ENCODE measurements around the gene KCNJ10. TPM values are rescaled to one million over a fixed set of nuclear protein-coding genes. Genes with fewer than 3 reads are reported as not detected.

KCNJ10 gene
- total RNA-seq, 1 donor from 2014 or later, result not detected

DNA sequence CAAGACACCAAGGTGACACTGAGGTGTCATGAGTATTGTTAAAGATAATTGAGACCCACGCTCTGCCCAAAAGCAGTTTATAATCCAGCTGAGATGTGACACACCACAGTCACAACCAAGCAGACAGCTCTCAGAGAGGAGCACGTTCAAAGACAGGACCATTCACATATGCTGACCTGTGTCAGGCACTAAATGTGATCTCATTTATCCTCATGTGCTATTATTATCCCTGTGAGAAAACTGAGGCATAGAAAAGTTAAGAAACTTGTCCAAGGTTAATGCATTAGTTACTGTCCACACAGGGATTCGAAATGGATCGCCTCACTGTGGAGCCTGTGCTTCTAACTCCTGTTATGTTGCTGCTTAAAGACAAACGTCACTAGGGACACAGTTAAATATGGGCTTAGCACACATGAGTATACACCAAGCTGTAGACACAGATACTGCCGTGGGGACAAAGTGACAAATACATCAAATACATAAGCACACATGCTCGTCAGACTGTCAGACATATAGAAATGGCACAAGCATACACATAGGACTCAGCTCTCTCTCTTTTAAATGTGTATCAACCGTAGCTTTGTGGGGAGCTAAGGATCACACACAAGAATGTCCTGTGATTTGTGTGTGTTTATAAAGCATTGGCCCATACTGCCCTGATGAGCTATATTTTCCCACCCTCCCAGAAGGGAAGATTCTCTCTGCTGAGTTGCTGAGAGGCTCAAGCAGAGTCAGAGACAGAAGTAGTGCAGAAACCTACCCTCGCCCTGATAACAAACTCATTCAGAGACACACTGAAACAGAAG, 32.0 kb upstream of the KCNJ10 start:
- no peak for ATAC-seq
- DNase-seq, result no peak
- intact Hi-C loops (cut with micrococcal nuclease), result loop anchor here (10.0 kb wide), 1 partner anchor 93 kb away; the partner anchor contains the start of gene CASQ1

DNA sequence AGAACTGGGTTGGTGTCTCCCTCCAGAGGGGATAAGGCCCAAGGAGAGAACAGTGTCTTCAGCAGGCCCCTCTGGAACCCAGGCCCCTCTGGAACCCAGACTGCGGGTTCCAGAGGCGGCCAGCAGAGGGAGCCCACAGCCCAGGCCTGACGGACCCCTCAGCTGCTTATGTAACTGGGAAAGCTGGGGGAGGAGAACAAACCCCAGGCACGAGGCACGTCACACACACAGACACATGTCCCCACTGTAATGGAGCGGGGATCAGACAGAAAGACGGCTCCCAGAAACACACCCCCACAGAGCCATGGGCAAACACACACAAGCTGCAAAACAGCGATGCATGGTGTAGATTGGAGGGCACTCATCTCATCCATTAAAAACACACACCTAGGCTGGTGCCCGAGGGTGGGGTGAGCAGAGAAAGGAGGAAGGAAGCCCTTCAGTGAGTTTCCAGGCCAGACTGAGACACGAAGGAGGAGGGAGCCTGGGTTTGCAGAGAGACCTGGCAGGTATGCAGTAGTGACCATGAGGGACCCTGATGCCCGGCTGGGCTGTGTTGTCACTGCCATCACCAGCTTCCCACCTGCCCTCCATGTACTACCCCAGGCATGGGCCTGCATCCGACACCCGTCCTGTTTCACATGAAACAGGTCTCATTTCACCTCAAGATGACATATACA, 31.2 kb upstream of the KCNJ10 start:
- intact Hi-C loops (cut with micrococcal nuclease), result loop anchor here (10.0 kb wide), 1 partner anchor 94 kb away; the partner anchor contains the start of gene CASQ1
- peak; percentile 89 for DNase-seq
- ATAC-seq, result peak; percentile 46

DNA sequence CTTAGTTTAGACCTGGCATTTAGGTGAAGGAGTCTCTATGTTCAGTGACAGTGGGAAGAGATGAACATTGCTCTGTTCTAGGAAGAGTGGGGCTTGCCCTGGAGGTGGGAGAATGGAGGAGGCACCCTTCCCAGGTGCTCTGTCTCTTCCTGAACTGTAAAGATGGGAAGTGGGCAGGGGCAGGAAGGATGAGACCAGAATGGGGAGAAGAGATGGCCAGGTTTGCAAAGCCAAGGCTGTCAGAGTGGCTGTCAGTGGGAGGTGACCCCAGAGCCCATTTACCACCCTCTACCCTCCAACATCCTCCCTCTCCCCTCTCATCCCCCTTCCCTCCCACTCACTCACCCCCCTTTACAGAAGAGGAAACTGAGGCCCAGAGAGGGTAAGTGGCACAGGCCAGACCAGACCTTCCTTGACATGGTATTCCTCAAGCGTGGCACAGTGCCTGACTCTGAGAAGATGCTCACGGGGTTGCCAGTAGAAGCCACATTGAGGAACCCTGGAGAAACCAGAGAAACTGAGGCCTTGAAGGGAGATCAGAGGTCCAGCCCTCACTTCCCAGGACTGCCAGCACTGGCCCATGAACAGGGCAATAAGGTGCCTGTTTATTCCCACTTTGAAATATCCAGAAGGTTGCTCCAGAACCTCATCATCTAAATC, 29.9 kb upstream of the KCNJ10 start:
- ATAC-seq (no peak), DNase-seq (no peak)
- intact Hi-C loops (cut with micrococcal nuclease), result loop anchor here (10.0 kb wide), 1 partner anchor 95 kb away; the partner anchor contains the start of gene CASQ1

DNA sequence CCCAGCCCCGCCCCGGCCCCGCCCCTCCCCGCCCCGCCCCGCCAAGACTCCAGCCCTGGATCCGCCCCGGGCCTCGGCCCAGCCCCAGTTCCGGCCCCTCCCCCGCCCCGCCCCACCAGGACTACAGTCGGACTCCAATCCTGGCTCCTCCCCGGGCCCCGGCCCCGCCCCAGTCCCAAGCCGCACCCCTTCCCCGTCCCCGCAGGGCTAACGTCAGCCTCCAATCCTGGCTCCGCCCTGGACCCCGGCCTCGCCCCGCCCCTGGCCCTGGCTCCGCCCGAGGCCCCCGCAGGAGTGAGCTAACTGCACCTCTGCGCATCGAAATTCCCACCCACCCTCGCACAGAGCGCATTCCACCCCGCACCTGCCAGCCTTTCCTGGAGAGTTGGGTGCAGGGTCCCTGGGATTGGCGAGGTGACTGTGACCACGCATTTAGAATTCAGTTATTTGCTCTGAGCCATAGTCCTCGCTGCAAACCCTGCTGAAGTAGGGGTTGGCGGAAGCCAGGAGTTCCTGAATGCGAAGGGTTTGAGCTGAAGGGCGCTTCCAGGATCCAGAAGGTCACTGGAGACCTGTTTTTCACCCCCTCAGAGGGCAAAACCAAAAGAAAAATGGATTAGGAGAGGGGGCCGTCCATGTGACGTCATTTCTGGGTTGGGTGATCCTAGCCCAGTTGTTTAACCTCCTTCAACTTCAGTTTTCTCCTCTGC, 29.0 kb upstream of the KCNJ10 start:
- peak; percentile 98 for DNase-seq
- intact Hi-C loops (cut with micrococcal nuclease), result no loop called here
- ATAC-seq, result peak; percentile 87

DNA sequence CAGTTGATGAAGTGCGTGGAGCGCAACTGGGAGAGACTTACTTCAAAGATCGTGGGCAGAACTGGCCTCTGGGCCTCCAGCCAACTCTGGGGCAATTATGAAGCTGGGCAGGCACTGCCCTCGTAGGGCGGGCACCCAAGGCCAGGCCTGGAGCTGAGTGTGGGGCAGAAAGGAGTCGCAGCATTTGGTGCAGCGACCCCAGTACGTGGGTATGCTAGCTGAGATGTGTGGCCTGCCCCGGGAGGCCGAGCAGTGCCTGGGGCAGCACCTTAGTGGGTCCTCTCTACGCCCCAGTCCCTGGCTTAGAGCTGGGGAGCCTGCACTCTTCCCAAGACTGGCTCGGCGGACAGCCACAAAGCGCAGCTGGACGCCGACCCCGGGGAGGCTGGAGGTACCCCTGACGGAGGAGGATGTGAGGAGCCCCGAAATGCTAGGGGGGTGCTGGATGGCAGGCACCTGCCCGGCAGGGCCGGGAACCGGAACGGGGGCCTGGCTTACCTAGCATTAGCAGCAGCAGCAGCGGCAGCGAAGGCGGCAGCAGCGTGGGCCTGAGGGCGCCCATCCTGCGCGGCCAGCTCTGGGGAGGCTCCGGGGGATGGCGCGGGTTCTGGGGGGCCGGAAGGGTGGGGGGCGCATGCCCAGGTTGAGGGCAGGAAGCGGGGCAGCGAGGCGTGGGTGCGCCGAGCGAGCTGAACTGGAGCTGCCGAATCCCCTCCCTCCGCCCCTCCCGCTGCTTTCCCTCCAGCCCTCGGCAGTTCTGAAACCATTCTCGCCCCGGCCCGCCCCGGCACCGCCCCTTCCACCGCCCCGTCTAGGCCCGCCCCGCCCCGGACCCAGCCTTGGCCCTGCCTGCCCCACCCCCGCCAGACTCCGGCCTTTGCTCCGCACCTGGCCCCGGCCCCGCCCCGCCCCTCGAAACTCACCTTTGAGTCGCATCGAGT, 28.2 kb upstream of the KCNJ10 start, which contains the start of gene IGSF8:
Gene IGSF8 (minus strand): TSS at position 709 of the 941 bp plus-strand sequence. CDS start 147 bp downstream, at position 562.
- intact Hi-C loops (cut with micrococcal nuclease), result no loop called here
- ATAC-seq (peak; percentile 78), DNase-seq (peak; percentile 95)

DNA sequence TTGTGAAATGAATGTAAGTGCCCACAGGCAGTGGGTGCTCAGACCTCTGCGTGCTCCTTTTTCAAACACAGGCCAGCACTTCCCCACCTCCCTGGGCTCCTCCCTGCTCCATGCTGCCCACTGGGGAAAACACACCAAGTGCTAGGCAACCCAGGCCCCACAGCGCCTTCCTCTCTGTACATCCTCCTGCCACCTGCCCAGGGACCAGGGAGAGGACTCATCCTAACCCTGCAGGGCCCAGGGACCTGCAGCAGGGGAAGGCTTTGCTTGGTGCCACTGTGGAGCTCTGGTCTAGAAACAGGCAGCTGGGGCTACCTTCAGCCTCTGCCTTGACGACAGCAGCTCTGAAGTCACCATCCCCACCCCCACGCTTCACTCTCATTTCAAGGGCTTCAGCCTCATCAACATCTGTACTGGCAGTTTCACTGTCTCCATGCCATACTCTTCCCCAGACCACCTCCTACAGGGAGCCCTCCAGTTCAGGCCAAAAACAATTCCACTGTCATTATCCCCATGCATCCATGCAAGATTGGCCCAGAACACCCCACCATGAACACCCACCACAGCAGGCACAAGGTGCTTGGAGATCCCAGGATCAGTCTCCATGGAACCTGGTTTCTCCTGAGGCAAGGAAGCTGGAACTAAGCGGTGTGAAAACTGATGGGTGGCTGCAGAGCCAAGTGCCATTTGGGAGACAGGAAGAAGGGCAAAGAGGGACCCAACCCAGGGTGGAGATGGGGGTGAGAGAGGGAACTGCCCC, 27.4 kb upstream of the KCNJ10 start:
- intact Hi-C loops (cut with micrococcal nuclease), result no loop called here
- no peak for ATAC-seq
- DNase-seq, result no peak

DNA sequence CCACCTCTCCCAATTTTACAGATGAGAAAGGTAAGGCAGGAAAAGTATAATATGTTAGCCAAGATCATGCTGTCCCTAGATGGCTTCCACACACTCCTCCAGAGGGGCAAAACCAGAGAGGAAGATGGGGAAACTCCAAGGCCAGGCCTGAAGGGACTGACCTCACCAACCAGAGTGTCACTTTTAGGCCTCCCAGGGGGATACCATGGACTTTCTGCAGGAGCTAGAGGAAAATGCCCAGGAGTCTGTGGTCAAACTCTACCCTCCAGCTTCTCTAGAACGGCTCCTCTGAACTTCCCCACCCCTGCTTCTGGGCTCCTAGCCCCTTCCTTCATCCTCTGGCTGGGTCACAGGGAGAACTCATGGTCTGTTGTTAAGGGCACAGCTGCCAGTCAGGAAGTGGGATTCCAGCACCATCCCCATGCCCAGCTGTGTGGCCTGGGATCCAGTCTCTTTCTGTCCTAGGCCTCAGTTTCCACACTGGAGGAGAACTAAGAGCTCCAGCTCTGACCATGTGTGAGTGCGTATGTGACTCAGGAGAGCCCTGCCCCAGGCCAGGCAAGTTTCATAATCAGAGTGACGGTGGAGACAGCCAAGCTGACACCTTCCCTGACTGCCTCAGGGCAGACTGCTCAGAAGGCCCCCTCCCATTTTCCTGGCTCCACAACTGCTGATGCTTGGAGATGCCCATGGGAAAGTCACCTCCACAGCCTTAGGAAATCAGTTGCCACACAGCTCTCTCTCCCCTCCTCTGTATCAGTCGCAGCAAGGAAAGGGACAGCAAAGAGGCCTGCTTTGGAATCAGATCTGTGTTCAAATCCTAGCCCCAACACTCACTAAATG, 26.5 kb upstream of the KCNJ10 start:
- intact Hi-C loops (cut with micrococcal nuclease), result no loop called here
- no peak for DNase-seq
- ATAC-seq, result no peak

DNA sequence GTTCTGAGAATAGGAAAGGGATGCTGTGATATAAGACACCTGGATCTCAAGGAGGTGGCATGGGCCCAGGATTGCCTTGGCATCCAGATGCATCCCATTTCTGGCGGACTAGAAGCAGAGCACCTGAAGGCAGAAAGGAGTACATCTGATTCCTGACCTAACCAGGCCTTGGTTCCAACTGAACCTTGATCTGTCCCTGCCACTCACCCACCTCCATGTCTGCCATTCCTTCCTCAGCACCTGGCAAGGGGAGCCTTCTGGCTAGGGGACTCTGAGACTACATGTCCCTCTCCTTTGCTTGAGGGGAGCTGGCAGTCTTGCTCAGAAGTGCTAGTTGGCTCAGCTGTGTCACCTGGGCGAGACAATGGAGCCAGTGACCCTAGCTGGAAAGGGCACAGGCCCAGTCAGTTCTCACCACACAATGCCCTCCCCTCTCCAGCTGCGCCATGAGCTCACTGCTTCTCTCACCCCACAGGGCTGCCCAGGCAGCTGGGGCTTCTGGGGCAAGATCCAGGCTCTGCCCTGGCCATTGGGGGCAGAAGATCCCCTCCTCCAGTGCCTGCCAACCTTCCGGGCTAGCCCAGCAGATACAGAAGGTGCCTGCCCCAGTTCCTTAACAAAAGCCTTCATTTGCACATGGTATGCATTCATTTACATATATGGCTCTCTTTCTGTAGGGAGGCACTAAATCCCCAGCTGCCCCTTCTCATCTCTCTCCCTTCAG, 25.6 kb upstream of the KCNJ10 start:
- ATAC-seq (no peak), DNase-seq (no peak)
- intact Hi-C loops (cut with micrococcal nuclease), result no loop called here

DNA sequence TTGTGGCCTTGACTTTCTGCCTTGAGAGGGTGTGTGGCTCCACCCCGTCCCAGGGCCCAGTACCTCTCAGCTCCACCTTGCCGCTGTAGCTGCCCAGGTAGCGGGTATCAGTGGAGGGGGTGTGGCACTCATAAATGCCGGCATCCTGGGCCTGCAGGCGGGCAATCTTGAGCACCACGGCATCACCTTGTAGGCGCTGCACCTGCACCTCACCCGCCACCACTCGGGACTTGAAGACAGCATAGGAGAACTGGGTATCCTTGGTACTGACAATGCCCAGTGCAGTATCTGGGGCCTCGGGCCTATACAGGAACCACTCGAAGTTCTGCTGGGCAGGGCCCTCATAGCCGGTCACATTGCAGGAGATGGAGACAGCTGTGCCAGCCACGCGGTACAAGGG, 24.8 kb upstream of the KCNJ10 start:
- intact Hi-C loops (cut with micrococcal nuclease), result no loop called here
- DNase-seq (no peak), ATAC-seq (no peak)

DNA sequence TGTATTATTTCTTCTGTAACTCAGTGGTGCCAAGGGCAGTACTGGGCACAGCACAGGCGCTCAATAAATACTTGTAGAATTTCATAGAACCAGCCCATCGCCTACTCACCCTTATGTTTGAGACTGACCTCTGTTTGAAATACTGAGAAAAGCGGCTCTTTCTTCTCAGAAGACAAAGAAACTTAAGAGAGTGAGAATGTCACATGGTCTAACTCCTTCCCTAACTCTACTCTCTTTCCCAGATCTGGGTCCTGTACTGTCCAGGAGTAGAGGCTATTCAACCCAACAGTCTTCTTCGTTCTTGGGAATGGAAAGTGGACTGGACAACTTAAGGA, 24.3 kb upstream of the KCNJ10 start:
- DNase-seq (no peak), ATAC-seq (no peak)
- intact Hi-C loops (cut with micrococcal nuclease), result no loop called here

DNA sequence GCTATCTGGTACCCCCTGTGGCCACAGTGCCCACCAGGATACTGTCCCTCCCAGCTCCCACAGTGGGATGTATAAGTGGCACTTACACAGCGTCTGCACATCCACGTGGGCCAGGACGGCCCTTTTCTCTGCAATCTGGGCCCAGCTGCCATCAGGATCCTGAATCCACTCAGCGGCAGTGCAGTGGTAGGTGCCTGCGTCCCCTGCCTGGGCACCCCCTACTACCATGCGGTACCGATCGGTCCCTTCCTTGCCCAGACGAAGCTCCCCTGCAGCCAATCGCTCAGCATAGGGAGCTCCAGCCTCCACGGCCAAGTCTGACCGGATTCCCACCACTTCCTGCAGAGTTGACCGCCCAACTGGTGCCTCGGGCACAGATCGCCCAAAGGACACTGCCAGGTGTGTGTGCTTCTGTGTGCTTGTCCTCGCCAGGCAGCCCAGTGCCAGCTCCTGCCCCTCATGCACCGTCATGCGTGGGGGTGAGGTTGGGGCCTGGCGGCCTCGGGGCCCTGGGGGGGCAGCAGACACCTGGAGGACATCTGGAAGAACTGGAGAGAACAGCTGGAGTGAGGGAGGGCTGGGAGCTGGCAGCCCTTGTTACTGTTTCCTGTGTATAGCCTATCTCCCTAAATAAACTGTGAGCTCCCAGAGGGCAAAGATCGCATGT, 23.8 kb upstream of the KCNJ10 start:
- DNase-seq, result no peak
- no peak for ATAC-seq
- intact Hi-C loops (cut with micrococcal nuclease), result no loop called here

DNA sequence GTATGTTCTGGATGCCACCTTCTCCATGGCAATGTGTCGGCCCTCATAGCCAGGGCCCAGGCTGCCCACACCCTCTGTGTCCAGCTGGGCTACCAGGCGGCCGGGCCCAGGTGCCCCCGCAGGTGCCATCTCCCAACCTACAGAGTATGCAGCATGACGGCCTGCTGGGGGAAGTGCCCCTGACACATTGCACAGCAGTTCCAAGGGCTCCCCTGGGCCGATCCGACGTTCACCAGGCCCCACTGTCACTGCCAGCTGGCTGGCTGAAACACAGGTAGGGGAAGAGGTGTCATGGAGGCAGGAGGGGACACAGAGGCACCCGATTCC, 23.1 kb upstream of the KCNJ10 start:
- no peak for DNase-seq
- intact Hi-C loops (cut with micrococcal nuclease), result no loop called here
- no peak for ATAC-seq

DNA sequence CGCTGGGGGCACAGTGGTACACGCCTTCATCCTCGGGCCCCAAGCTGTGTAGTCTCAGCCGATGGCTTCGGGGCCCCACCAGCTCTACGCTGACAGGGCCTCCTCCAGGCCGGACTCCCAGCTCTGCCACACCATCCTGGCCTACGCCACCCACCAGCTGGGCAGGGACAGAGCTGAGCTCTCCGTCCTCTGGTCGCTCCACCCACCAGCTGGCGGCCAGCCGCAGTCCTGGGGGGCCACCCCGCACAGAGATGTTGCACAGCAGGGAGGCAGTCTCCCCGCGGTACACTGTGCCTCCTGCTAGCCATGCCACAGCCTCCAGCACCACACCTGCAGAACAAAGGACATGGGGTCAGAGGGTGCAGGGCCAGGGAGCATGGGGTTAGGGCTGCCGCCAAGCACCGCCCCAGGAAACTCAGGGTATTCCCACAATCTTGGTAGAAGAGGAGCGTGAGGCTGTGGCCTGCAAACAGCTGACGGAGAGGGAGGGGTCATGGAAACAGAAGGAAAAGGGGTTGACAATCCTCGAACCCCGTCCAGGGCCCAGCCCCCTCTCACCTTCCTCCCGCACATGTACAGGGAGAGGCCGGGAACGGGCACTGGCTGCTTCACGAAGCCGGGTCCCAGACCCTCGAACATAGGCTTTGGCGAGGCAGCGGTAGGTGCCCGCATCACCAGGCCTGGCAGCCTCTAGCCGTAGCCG, 22.6 kb upstream of the KCNJ10 start:
- intact Hi-C loops (cut with micrococcal nuclease), result no loop called here
- no peak for DNase-seq
- no peak for ATAC-seq

DNA sequence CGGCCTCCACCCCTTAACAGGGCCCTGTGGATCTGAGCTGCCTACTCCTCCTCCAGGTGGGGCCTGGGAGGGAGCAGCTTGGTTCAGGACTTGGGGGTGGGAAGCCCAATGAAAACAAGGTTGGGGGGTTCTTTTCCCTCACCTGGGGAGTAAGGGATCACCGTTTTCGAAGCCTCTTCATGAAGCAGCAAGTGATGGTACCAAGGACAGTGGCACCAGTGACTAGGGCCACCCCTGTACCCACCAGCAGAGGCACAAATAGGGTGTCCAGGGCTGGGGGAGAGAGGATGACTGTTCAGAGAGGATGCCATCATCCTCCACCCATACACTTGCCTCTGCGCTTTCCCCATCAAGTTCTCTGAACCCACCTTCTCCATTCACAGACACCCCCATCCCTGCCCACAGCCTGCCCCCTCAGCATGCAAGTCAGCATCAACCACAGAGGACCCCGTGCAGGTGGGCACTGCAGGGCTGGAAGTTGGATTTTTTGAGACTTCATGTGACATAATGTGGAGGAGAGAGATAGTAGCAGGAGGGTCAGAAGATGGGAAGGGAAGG, 21.8 kb upstream of the KCNJ10 start:
- DNase-seq, result no peak
- ATAC-seq, result no peak
- intact Hi-C loops (cut with micrococcal nuclease), result no loop called here

DNA sequence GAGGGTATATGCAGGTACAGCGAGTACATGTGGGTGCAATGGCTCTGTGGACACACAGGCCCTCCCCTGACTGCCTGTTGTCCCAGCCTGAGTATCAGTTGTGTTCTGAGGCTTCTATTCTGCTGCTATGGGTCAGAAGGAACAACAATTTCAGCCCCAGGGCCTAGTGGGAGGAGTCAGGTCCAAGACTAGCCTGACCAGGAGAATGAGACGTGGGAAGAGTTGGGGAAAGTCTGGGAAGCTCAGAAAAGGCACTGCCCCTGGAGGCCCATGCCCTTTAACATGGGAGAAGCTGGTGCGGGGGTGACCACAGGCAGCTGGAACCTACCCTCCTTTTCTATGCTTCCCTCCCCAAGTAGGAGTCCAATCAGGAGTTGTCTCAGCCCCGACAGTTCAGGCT, 20.8 kb upstream of the KCNJ10 start:
- no peak for DNase-seq
- intact Hi-C loops (cut with micrococcal nuclease), result no loop called here
- no peak for ATAC-seq
